Activated T-cell treated with anti-CD3 and anti-CD28 coated beads, Interleukin-2, amount 50 U/mL, for 1 hour (primary cell): ENCODE results near the gene GHSR.

ENCODE experiments used
- DNase-seq: peaks from one replicate; pipeline ENCODE4 v3.0.0-alpha.2; 2020

Gene GHSR

DNA sequence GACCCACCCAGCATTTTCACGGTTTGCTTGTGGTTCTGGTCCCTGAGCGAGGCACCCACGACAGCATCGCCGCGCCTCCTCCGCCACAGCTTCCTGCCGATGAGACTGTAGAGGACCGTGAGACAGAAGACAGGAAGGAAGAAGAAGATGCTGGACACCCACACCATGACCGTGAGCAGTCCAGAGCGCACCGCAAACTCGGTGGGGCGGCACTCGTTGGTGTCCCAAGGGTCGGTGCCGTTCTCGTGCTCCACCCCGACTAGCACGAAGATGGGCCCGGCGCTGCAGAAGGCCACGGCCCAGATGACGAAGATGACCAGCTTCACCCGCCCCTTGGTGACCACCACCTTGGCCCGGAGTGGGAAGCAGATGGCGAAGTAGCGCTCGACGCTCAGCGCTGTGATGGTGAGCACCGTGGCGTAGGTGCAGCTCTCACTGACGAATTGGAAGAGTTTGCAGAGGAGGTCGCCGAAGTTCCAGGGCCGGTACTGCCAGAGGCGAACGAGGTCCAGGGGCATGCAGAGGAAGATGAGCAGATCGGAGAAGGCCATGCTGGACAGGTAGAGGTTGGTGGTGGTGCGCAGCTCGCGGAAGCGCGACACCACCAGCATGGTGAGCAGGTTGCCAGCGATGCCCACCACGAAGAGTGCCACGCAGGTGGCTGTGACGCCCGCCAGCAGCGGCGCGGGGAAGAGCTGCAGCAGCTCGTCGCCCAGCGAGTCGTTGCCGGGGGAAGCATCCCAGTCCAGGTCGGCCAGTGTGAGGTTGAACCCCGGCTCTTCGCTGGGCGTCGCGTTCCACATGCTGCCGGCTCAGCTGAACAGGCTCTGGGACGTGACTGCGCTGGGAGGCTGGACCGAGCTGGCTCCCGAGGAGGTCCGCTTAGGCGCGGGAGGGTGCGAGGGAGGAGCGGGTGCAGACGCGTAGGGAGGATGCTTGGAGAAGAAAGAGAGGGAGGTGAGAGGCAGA lies at the start of gene GHSR:
TSS of gene GHSR (minus strand) at position 846 of the 969 bp plus-strand sequence. CDS start at position 803, 43 bp downstream.
- no peak for DNase-seq

- DNase-seq = peak; percentile 75
Observed at GRCh38 chr3:172490198-172490669, 42.0 kb upstream of the GHSR start.

DNA sequence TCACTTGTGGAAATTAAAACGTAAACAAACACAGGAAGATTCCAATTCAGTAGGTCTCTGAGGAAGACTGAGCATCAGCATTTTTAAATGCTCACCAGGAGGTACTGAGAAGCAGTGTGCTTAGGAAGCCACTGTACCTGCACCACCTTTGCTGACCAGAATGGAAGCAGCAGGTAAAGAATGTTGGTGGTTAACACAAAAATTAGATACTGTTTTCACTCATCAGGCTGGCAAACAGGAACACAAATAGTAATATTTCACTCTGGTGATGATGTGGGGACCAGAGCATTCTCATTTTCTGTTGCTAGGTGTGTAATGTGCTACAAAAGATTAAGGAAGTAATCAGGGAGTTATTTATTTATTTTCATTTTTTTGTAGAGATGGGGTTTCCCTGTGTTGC lies 29.9 kb upstream of the GHSR start:
- DNase-seq = no peak

DNA sequence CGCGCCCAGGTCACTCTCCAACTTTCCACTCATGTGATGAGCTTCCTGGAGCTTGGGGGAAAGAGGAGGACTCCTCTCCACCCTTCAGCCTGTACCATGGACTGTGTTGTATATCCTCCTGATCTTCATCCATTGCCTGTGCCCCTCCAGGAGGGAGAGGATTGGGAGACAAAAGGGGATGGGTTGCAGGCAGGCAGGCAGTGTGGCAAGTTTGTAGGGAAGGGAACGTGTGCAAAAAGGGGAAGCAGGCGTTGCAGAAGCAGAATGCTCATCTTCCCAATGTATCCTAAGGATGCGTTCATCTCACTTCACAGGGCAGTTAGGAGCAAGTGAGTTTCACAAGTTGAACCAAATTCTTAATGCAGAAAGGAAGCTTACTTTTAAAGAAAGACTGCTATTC lies 28.1 kb upstream of the GHSR start:
- no peak for DNase-seq

GRCh38 chr3:172475703-172476102 lies 27.4 kb upstream of the GHSR start:
- no peak for DNase-seq

DNA sequence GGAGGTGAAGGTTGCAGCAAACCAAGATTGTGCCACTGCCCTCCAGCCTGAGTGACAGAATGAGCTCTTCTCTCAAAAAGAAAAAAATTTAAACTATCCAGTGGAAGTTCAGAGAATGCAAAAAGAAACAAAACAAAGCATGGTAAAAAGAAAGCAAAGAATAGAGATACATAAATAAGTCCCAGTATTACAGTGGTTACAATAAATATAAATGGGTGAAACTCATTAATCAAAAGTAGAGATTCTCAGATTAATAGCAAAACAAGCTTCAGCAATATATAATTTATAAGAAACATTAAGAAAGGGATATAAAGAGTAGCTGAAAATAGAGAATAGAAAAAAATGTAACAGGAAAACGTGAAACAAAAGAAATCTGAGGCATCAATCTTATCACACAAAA lies 23.6 kb upstream of the GHSR start:
- no peak for DNase-seq

- DNase-seq = no peak
Observed at GRCh38 chr3:172470588-172470987, 22.3 kb upstream of the GHSR start.

- DNase-seq = no peak
Observed at GRCh38 chr3:172467170-172467824, 19.0 kb upstream of the GHSR start.

DNA sequence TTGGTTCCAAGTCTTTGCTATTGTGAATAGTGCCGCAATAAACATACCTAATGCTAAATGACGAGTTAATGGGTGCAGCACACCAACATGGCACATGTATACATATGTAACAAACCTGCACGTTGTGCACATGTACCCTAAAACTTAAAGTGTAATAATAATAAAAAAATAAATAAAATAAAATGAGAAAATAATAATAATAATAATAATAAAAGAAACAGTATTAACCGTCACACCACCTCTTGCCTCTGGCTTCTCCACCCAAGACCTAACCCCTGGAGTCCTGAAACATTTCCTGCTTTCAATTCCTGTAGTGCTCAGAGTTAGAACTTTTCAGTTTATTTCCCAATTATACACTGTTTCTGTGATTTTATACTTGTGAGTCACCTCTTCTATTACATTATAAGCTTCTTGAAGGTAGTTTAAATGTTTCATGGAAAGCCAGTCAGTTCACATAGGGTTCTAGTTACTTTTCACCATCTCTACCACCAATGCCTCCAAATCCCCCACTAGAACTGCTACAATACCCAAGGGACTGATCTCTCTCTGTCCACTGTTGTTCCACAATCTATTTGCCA lies 18.4 kb upstream of the GHSR start:
- no peak for DNase-seq

DNA sequence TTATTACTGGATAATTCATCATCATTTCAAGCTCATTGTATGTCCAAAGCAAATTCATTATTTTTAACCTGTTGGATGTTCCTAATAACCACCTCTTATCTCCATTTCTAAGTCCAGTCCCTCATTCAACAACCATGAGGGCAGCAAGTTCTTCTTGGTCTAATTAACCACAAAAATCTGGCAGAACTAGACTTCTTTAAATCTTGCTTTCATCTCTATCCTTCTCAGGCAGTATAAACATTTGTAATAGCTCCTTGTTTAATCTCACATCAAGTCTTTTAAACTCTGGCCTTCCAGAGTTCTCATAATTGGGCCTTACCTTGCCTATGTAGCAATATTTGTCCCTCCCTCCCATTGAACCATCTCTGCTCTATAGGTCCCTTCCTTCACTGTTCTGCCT lies 17.0 kb upstream of the GHSR start:
- no peak for DNase-seq

DNA sequence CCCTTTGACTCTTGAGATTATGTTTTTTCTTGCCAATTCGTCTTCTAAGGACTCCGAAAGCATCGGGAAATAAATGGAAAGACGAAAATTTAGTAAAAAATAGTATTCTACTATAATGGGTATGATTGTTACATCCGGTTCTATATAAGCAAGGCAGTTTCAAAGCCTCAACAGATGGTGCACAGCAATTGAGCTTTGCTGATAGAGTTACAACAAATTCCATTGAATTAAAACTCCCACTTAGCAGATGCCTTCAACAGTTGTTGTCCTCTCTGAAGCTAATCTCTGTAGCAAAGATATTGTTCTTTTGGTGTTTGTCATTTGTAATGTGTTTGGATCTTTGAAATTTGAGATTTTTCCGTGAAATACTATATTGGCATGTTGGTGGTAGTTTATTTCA lies 16.1 kb upstream of the GHSR start:
- no peak for DNase-seq

DNA sequence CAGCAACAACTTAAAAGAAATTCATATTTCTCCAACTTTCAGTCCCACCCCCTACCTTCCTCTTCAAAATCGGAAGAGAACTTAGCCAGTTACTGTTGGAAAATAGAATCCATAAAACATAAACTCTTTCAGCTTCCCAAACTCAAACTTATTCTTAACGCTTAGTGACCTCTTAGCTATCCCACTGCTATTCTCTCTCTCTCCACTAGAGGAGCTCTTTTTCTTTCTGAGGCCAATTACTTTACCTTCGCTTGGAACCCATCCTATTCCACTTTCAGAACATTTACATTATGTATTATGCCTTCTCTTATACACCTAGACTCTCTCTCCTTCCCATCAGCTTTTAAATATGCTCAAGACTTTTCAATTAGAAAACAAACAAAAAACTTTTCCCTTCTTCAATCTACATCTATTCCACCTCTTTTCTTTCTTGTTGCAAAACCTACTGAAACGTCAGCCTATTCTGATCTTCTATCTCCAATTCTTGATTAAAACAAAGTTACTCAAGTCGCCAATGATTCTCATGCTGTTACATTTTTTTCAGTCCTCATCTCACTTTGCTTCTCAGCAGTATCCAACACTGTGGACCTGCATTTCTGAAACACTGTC lies 13.4 kb upstream of the GHSR start:
- DNase-seq = no peak

GRCh38 chr3:172456404-172456803 lies 8.1 kb upstream of the GHSR start:
- DNase-seq = no peak

- DNase-seq = no peak
Observed at GRCh38 chr3:172454180-172454579, 5.9 kb upstream of the GHSR start.

DNA sequence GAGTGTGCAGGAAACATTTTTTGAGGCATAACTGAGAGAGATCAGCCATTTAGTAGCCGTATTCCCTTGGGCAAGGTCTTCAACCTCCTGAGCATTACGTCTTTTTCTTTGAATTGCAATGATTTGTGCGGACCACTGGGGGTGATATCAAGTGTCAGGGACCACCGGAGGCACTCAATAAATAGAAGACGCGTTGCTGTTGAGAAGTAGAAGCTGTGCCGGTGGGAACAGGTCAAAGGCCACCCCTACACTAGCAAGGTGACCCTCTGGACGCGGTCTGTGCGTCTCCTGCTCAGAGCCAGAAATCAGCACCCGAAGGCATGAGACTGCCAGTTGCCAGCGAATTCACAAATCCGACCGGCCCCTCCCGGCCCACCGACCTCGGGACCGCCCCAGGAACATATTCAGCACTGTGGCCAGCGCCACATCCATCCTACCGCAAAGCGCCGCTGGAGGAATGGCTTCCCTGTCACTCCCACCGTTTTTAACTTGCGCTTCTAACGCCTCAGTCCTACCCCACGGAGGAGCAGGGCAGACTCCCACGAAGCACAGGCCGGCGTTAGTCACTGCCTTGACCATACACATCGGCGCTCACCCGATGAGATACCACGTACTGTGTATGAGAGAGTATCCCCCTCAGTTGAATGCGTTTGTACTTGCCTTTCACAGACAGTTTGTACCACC lies 1.4 kb upstream of the GHSR start:
- no peak for DNase-seq

DNA sequence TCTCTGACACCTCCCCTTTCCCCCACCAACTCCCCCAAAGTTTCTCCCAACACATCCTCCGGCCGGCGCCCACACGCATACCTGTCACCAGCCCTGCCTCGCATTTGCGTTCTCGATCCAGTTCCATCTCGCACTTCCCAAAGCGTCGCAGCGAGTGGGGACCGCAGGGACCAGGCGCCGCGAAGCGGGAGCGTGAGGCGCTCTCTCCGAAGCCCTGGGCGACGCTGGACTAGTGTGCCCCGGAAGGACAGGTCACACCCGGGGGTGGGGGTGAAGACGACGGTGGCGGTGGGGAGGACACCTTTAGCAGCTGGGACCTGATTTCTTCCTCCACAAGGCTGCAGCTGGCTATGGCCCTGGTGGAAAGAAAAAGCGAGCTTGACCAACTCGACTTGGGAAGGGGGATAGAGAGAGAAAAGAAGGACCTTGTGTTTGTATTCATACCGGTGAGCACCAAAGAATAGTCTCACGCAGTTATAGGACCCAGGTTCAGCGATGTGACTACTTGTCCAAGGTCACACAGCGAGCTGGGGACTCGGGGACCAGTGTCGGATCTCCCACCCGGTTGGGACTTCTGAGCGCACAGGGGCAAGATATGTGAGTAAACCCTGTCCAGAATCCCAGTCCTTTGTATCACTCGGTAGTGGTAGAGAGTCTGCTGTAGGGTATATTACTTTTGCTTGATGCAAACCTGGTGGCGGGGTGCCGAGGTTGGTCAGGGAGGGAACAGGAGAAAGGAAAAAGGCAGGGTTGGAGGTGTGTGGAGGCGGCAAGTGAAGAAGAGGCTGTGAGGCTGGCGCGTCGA lies 607 bp upstream of the GHSR start:
- DNase-seq = no peak

GRCh38 chr3:172446198-172446597 lies 2.1 kb downstream of the GHSR start:
- no peak for DNase-seq

GRCh38 chr3:172444821-172445220 lies 3.4 kb downstream of the GHSR start:
- no peak for DNase-seq

GRCh38 chr3:172442606-172443005 lies 5.7 kb downstream of the GHSR start:
- DNase-seq = no peak

- no peak for DNase-seq
Observed at GRCh38 chr3:172441581-172441980, 6.7 kb downstream of the GHSR start.

DNA sequence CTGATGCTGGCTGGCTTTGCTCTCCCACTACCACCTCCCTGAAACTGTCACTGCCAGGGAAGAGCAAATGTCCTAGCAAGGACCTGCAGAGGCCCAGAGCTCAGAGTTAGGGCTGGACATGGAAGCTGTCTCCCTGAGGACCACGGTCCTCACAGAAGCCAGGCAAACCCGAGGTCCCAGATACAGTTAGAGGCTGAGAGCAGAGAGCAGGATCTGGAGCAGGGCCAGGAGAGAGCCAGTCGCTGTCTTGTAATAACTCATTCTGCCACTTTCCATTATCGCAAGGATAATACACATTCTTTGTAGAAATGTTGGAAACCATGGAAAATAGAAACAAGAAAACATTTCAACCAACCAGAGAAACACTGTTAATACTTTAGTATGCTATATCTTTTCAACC lies 10.1 kb downstream of the GHSR start:
- no peak for DNase-seq

DNA sequence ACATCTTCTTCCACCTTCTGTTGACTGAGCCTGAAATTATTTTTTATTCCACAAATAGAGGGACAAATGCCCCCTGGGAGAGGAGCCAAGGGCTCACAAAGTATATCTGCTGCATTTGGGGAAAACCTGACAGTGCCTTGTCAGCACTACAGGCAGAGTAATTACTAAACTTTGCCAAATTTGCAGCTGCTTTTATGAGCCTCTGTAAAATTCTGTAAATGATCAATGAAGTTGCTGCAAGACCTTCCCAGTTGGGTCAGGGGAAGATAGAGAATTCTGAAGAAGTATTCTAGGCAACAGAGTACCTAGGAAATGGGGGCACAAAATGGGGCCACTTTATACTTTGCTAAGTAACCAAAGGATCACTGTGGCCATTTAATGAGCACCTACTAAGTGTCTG lies 10.5 kb downstream of the GHSR start:
- no peak for DNase-seq
